ENCODE data around the gene PHACTR3. TPM values are rescaled to one million over a fixed set of nuclear protein-coding genes. Genes with fewer than 3 reads are reported as not detected.

The PHACTR3 gene
- polyA plus RNA-seq, 2 of the 4 experiments (the other 2 are of a cell fraction) = not detected

- no peak overlapping the region for H3K27ac ChIP-seq
- no peaks in the 10 kb centered on the region for H3K4me1 ChIP-seq
- no peak for DNase-seq (ENCODE audit: low read depth in 1 of 2, low spot score in 1 of 2)
- POLR2A ChIA-PET = no interaction called here
- no peak for TF ChIP-seq MYC (IDR thresholded peaks at IDR 0.05; ENCODE audit: borderline replicate concordance, low read length)
- no peak for TF ChIP-seq POLR2AphosphoS2 (conservative IDR thresholded peaks at IDR 0.05; ENCODE audit: low read length)
- TF ChIP-seq SMC3 (IDR thresholded peaks at IDR 0.05) = no peak
- no peak for TF ChIP-seq HMGXB4 (CRISPR knock-in tag; IDR thresholded peaks at IDR 0.05; ENCODE audit: borderline replicate concordance)
- no peak for TF ChIP-seq HDAC2 (IDR thresholded peaks at IDR 0.05)
- TF ChIP-seq ZNF302 (CRISPR knock-in tag; IDR thresholded peaks at IDR 0.05) = no peak
- TF ChIP-seq ESRRA (IDR thresholded peaks at IDR 0.05; ENCODE audit: borderline replicate concordance, low read length) = no peak
- no peak for TF ChIP-seq FOSL2 (IDR thresholded peaks at IDR 0.05)
- TF ChIP-seq FOSL2 (CRISPR knock-in tag; IDR thresholded peaks at IDR 0.05) = no peak
- TF ChIP-seq JUNB (IDR thresholded peaks at IDR 0.05) = no peak
- TF ChIP-seq HOXB5 (CRISPR knock-in tag; IDR thresholded peaks at IDR 0.05) = no peak
- no peak for TF ChIP-seq RARB (CRISPR knock-in tag; IDR thresholded peaks at IDR 0.05)
- no peak for TF ChIP-seq POLR2A (IDR thresholded peaks at IDR 0.05; ENCODE audit: low read length)
- TF ChIP-seq ZC3H11A (IDR thresholded peaks at IDR 0.05) = no peak
- peaks cover 5% of the 10 kb centered on the region; the same call in 2 of the 3 replicates for H3K9me3 ChIP-seq
- H3K4me3 ChIP-seq = no peak overlapping the region
- no peak overlapping the region for H3K4me2 ChIP-seq
- CTCF ChIA-PET = interaction anchor here (1.2 to 1.4 kb wide), 2 partner anchors 14 to 59 kb away, joined by 3 to 6 read pairs; no protein-coding TSS in a partner anchor
- ATAC-seq = no peak
- FAIRE-seq = no peak
- 0% methylated on average over 1 of the region's 1 CpG for WGBS (ENCODE audit: missing lambda C conversion rate)
These were observed 186.0 kb downstream of the PHACTR3 start for GRCh38 chr20:59790346-59790745.

GRCh38 chr20:59792300-59792699, 188.0 kb downstream of the PHACTR3 start:
- H3K9me3 ChIP-seq = peaks cover 8% of the 10 kb centered on the region; the same call in 2 of the 3 replicates
- CTCF ChIA-PET = interaction anchor here (2.1 kb wide), 1 partner anchor 9 kb away, joined by 8 read pairs; no protein-coding TSS in a partner anchor
- H3K27ac ChIP-seq = no peak overlapping the region
- FAIRE-seq (no peak), ATAC-seq (no peak), DNase-seq (ENCODE audit: low read depth in 1 of 2, low spot score in 1 of 2) (no peak)
- POLR2A ChIA-PET = no interaction called here
- H3K4me1 ChIP-seq = no peaks in the 10 kb centered on the region
- H3K4me2 ChIP-seq = no peak overlapping the region
- no peak for TF ChIP-seq CBX2 (IDR thresholded peaks at IDR 0.05; ENCODE audit: borderline replicate concordance, low read depth)
- TF ChIP-seq ZFP36 (IDR thresholded peaks at IDR 0.05; ENCODE audit: borderline replicate concordance, partially characterized antibody) = no peak
- no peak for TF ChIP-seq NFE2L2 (conservative IDR thresholded peaks at IDR 0.05; ENCODE audit: low read length)
- no peak for TF ChIP-seq KDM1A (IDR thresholded peaks at IDR 0.05; ENCODE audit: low read depth)
- no peak for TF ChIP-seq JUNB (IDR thresholded peaks at IDR 0.05)
- no peak for TF ChIP-seq MYC (IDR thresholded peaks at IDR 0.05; ENCODE audit: borderline replicate concordance, low read length)
- no peak for TF ChIP-seq ESRRA (IDR thresholded peaks at IDR 0.05; ENCODE audit: borderline replicate concordance, low read length)
- no peak for TF ChIP-seq HOXA7 (CRISPR knock-in tag; IDR thresholded peaks at IDR 0.05)
- no peak for TF ChIP-seq CTCF (IDR thresholded peaks at IDR 0.05)
- TF ChIP-seq MAFK (IDR thresholded peaks at IDR 0.05; ENCODE audit: partially characterized antibody) = no peak
- no peak for TF ChIP-seq EHF (CRISPR knock-in tag; IDR thresholded peaks at IDR 0.05)
- TF ChIP-seq CBX8 (IDR thresholded peaks at IDR 0.05) = no peak
- no peak for TF ChIP-seq RARB (CRISPR knock-in tag; IDR thresholded peaks at IDR 0.05)
- no peak for TF ChIP-seq POLR2AphosphoS2 (conservative IDR thresholded peaks at IDR 0.05; ENCODE audit: low read length)
- no peak for TF ChIP-seq E2F6 (IDR thresholded peaks at IDR 0.05; ENCODE audit: borderline replicate concordance, low read depth)
- TF ChIP-seq CEBPB (IDR thresholded peaks at IDR 0.05) = no peak
- no peak for TF ChIP-seq HOXB13 (CRISPR knock-in tag; IDR thresholded peaks at IDR 0.05; ENCODE audit: low read depth)
- no peak for TF ChIP-seq SMC3 (IDR thresholded peaks at IDR 0.05)
- WGBS (ENCODE audit: missing lambda C conversion rate) = 0% methylated on average over 1 of the region's 1 CpG
- no peak overlapping the region for H3K4me3 ChIP-seq

All from A549 (cell line).